HL-60 (cell line): ENCODE results near the gene ZEB1.

ENCODE experiments used
- DNase-seq, 2 experiments: peaks; one replicate each; pipeline ENCODE4 v3.0.0-alpha.2; 2010 to 2020; ENCODE audit warnings: low read depth in 1 of 2, low spot score in 1 of 2
- H3K27ac ChIP-seq: fragments of 250-450 bp; sonication (Bioruptor Pico); replicated peaks from 2 replicates; pipeline ENCODE4 v1.5.1; 2020; ENCODE audit warnings: mild to moderate bottlenecking, moderate library complexity
- H3K27me3 ChIP-seq: fragments of 250-450 bp; sonication (Bioruptor Pico); 2 replicates; pipeline ENCODE4 v1.5.1; 2021; ENCODE audit warnings: mild to moderate bottlenecking, moderate library complexity; ENCODE audit not compliant: insufficient read depth, poor library complexity, severe bottlenecking
- H3K4me3 ChIP-seq: replicated peaks from 2 replicates; pipeline ENCODE4 v1.5.1; 2011; ENCODE audit warnings: mild to moderate bottlenecking, control low read depth, low read length; ENCODE audit not compliant: insufficient read depth
- CTCF ChIP-seq: IDR thresholded peaks from one replicate; pipeline ENCODE4 v1.5.1; 2011; ENCODE audit warnings: low read length, control low read depth, inconsistent platforms; ENCODE audit not compliant: insufficient read depth
- GABPA ChIP-seq: IDR thresholded peaks from 2 replicates; pipeline ENCODE4 v1.6.1; 2012; ENCODE audit warnings: low read depth
- POLR2AphosphoS5 ChIP-seq: IDR thresholded peaks from 2 replicates; pipeline ENCODE4 v1.6.1; 2012; ENCODE audit warnings: low read depth
- REST ChIP-seq: IDR thresholded peaks from 2 replicates; pipeline ENCODE4 v1.6.1; 2012; ENCODE audit warnings: low read depth; ENCODE audit not compliant: insufficient replicate concordance
- SPI1 ChIP-seq: IDR thresholded peaks from 2 replicates; pipeline ENCODE4 v1.6.1; 2012; ENCODE audit warnings: low read depth, mild to moderate bottlenecking, borderline replicate concordance

ZEB1 gene

GRCh38 chr10:31418481-31418880 lies 99.5 kb downstream of the ZEB1 start:
- no peaks in the 10 kb centered on the region for H3K27me3 ChIP-seq
- H3K27ac ChIP-seq = no peak overlapping the region
- TF ChIP-seq SPI1 (no peak), GABPA (no peak), REST (no peak), CTCF (no peak), POLR2AphosphoS5 (no peak)
- DNase-seq = no peak
- no peak overlapping the region for H3K4me3 ChIP-seq

GRCh38 chr10:31419394-31420063 lies 100.5 kb downstream of the ZEB1 start:
- Histone ChIP-seq H3K27me3 (no peaks in the 10 kb centered on the region), H3K27ac (no peak overlapping the region), H3K4me3 (no peak overlapping the region)
- no peak for DNase-seq
- TF ChIP-seq GABPA = no peak
- no peak for TF ChIP-seq POLR2AphosphoS5
- no peak for TF ChIP-seq CTCF
- TF ChIP-seq REST = no peak
- TF ChIP-seq SPI1 = no peak

- no peak for DNase-seq
- TF ChIP-seq POLR2AphosphoS5 = no peak
- no peak for TF ChIP-seq SPI1
- no peak for TF ChIP-seq CTCF
- TF ChIP-seq REST = no peak
- no peak for TF ChIP-seq GABPA
- no peak overlapping the region for H3K4me3 ChIP-seq
- no peaks in the 10 kb centered on the region for H3K27me3 ChIP-seq
- no peak overlapping the region for H3K27ac ChIP-seq
Observed at GRCh38 chr10:31421322-31421721, 102.3 kb downstream of the ZEB1 start.
